CD4-positive, alpha-beta T cell treated with Interleukin-15 for 4 hours (primary cell): ENCODE results near the gene CRACR2A.

Source experiments
- DNase-seq: peaks from one replicate; pipeline ENCODE4 v3.0.0-alpha.2; 2020; ENCODE audit warnings: low spot score

CRACR2A gene

GRCh38 chr12:3651585-3652424 is 101.1 kb downstream of the CRACR2A start:
- no peak for DNase-seq

GRCh38 chr12:3647504-3647903 is 105.4 kb downstream of the CRACR2A start:
- DNase-seq: no peak

- DNase-seq: no peak
Measured at GRCh38 chr12:3646561-3647241, 106.2 kb downstream of the CRACR2A start.

GRCh38 chr12:3645091-3645490 is 107.8 kb downstream of the CRACR2A start:
- no peak for DNase-seq

GRCh38 chr12:3644104-3644503 is 108.8 kb downstream of the CRACR2A start:
- DNase-seq: no peak

GRCh38 chr12:3641428-3642018 is 111.4 kb downstream of the CRACR2A start:
- DNase-seq: no peak

- DNase-seq: no peak
Measured at GRCh38 chr12:3636328-3636727, 116.6 kb downstream of the CRACR2A start.

GRCh38 chr12:3634348-3634747 is 118.6 kb downstream of the CRACR2A start:
- DNase-seq: no peak

GRCh38 chr12:3633396-3633795 is 119.5 kb downstream of the CRACR2A start:
- DNase-seq: no peak

- no peak for DNase-seq
Measured at GRCh38 chr12:3632754-3633153, 120.2 kb downstream of the CRACR2A start.

GRCh38 chr12:3632256-3632655 is 120.7 kb downstream of the CRACR2A start:
- no peak for DNase-seq

- DNase-seq: no peak
Measured at GRCh38 chr12:3631759-3632158, 121.2 kb downstream of the CRACR2A start.

- DNase-seq: no peak
Measured at GRCh38 chr12:3631272-3631637, 121.7 kb downstream of the CRACR2A start.

GRCh38 chr12:3630621-3631271 is 122.2 kb downstream of the CRACR2A start:
- no peak for DNase-seq

GRCh38 chr12:3630111-3630510 is 122.8 kb downstream of the CRACR2A start:
- no peak for DNase-seq

GRCh38 chr12:3629057-3629830 is 123.7 kb downstream of the CRACR2A start:
- DNase-seq: no peak

GRCh38 chr12:3628629-3629028 is 124.3 kb downstream of the CRACR2A start:
- no peak for DNase-seq

GRCh38 chr12:3627336-3627735 is 125.6 kb downstream of the CRACR2A start:
- DNase-seq: no peak

GRCh38 chr12:3624273-3624672 is 128.6 kb downstream of the CRACR2A start:
- DNase-seq: no peak

GRCh38 chr12:3622822-3623690 is 129.9 kb downstream of the CRACR2A start:
- DNase-seq: no peak
